A673 (cell line): ENCODE data around the gene ITPR1. TPM values are rescaled to one million over a fixed set of nuclear protein-coding genes. Genes with fewer than 3 reads are reported as not detected.

ENCODE experiments used
- Bru-seq: library from RNA; stranded (reverse); fragments of 400-500 nt; gene quantifications from one replicate; lab custom pipeline; 2021; lab: Mats Ljungman, UMichigan
- BruChase-seq, 2 experiments: library from RNA; stranded (reverse); fragments of 400-500 nt; gene quantifications; one replicate each; lab custom pipeline; 2021; lab: Mats Ljungman, UMichigan
- BruUV-seq: library from RNA; stranded (reverse); fragments of 400-500 nt; replicated peaks from 2 replicates; lab custom pipeline; 2021; lab: Mats Ljungman, UMichigan
- CTCF ChIA-PET: fragments of 300-600 bp; sonication (Branson Sonifier 250); formaldehyde crosslinking; loops from one replicate; lab custom pipeline; 2022; ENCODE audit warnings: antibody characterized with exemption; lab: Charles Lee
- POLR2A ChIA-PET: fragments of 300-600 bp; sonication (Branson Sonifier 250); formaldehyde crosslinking; loops from one replicate; lab custom pipeline; 2022; ENCODE audit warnings: antibody characterized with exemption; ENCODE audit not compliant: low non-redundant PET; lab: Charles Lee
- DNase-seq: peaks from one replicate; pipeline ENCODE4 v3.0.0-alpha.2; 2015; ENCODE audit warnings: low spot score
- H3K27ac ChIP-seq: fragments of 200-600 bp; sonication (generic); 2 replicates; pipeline ENCODE4 v1.5.1; 2016; ENCODE audit warnings: mixed run types, low read depth, mild to moderate bottlenecking, mixed read lengths, antibody characterized with exemption, low read length; ENCODE audit not compliant: poor library complexity, severe bottlenecking
- H3K27me3 ChIP-seq: fragments of 200-600 bp; sonication (generic); replicated peaks from 2 replicates; pipeline ENCODE4 v1.6.1; 2017; ENCODE audit warnings: mixed run types, low read depth, mild to moderate bottlenecking, mixed read lengths, antibody characterized with exemption, low read length; ENCODE audit not compliant: insufficient read depth, poor library complexity
- H3K36me3 ChIP-seq: fragments of 200-600 bp; sonication (generic); 2 replicates; pipeline ENCODE4 v1.6.1; 2016; ENCODE audit warnings: mixed run types, mild to moderate bottlenecking, mixed read lengths, antibody characterized with exemption, low read length; ENCODE audit not compliant: insufficient read depth, poor library complexity, severe bottlenecking
- H3K4me1 ChIP-seq: fragments of 200-600 bp; sonication (generic); 2 replicates; pipeline ENCODE4 v1.6.1; 2017; ENCODE audit warnings: mixed run types, mild to moderate bottlenecking, mixed read lengths, antibody characterized with exemption, low read length; ENCODE audit not compliant: insufficient read depth, poor library complexity, severe bottlenecking
- H3K4me3 ChIP-seq: fragments of 200-600 bp; sonication (generic); 2 replicates; pipeline ENCODE4 v1.5.1; 2016; ENCODE audit warnings: low read depth, mixed run types, mild to moderate bottlenecking, mixed read lengths, low read length; ENCODE audit not compliant: poor library complexity, severe bottlenecking
- H3K9me3 ChIP-seq: fragments of 200-600 bp; sonication (generic); 2 replicates; pipeline ENCODE4 v1.6.1; 2016; ENCODE audit warnings: mixed run types, low read depth, mild to moderate bottlenecking, mixed read lengths, antibody characterized with exemption, low read length; ENCODE audit not compliant: poor library complexity, severe bottlenecking
- CTCF ChIP-seq: fragments of 300-800, 200-600 bp; sonication (generic); conservative IDR thresholded peaks from 2 replicates; pipeline ENCODE4 v1.5.1; 2017; ENCODE audit warnings: low read depth, mild to moderate bottlenecking, antibody characterized with exemption, low read length, moderate library complexity, mixed read lengths
- EZH2 ChIP-seq: fragments of 200-600 bp; sonication (generic); IDR thresholded peaks from 2 replicates; pipeline ENCODE4 v1.6.1; 2017; ENCODE audit warnings: borderline replicate concordance, low read depth, mild to moderate bottlenecking, mixed read lengths, antibody characterized with exemption, low read length; ENCODE audit not compliant: poor library complexity, severe bottlenecking
- intact Hi-C: fragments of 100-400 bp; cut with micrococcal nuclease; formaldehyde crosslinking; loops from one replicate; pipeline ENCODE4 v1.10.0; 2022; ENCODE audit not compliant: unreplicated experiment
- long read RNA-seq: library from polyadenylated mRNA; stranded (forward); transcript quantifications from one replicate; pipeline ENCODE4 v2.0.0, GENCODE V29; 2022
- total RNA-seq: library from RNA; stranded (reverse); gene quantifications from 2 replicates; pipeline ENCODE4 v1.2.3, GENCODE V29; 2021

ITPR1 gene
- total RNA-seq (8.0 and 8.6 TPM in 2 replicates), Bru-seq, nascent RNA (percentile 46 among the genes with signal in this experiment), BruChase-seq, experiment 1, labeled RNA remaining after a 2-hour chase (percentile 39 among the genes with signal in this experiment), BruChase-seq, experiment 2, labeled RNA remaining after a 6-hour chase (percentile 39 among the genes with signal in this experiment)
- long read RNA-seq, partial matches to known transcripts, result 0 of 3 reads
- long read RNA-seq, other reads (novel, unspliced or antisense), result 0 of 3 reads

GRCh38 chr3:4493014-4493940, at the start of gene ITPR1:
TSS of gene ITPR1 (plus strand) at chr3:4493348. CDS start at chr3:4516492, 23,144 bp downstream.
- Histone ChIP-seq H3K27me3 (peaks cover 31% of the 10 kb centered on the region), H3K36me3 (no peaks in the 10 kb centered on the region), H3K4me3 (peak within 1 kb of the TSS; percentile 66), H3K27ac (peak within 1 kb of the TSS; percentile 53), H3K4me1 (peaks cover 3% of the 10 kb centered on the region), H3K9me3 (no peaks in the 10 kb centered on the region)
- POLR2A ChIA-PET, result interaction anchor here (0.5 to 0.7 kb wide), 6 partner anchors 20 to 139 kb away, joined by 3 to 6 read pairs (median 4); no protein-coding TSS in a partner anchor
- no peak for TF ChIP-seq CTCF
- TF ChIP-seq EZH2, result no peak
- intact Hi-C loops, result loop anchor here (5.0 kb wide), 1 partner anchor 141 kb away; no protein-coding TSS in a partner anchor
- BruUV-seq, result no TSS peak
- DNase-seq, result peak; percentile 99
- CTCF ChIA-PET, result interaction anchor here (1.2 kb wide), 1 partner anchor 143 kb away, joined by 13 read pairs; no protein-coding TSS in a partner anchor

- no peak for TF ChIP-seq EZH2
- TF ChIP-seq CTCF, result no peak
- no peaks in the 10 kb centered on the region for H3K36me3 ChIP-seq
- no peak overlapping the region for H3K27ac ChIP-seq
- BruUV-seq, result no TSS peak
- no peak overlapping the region for H3K4me3 ChIP-seq
- no peak for DNase-seq
- intact Hi-C loops, result no loop called here
- H3K4me1 ChIP-seq, result no peaks in the 10 kb centered on the region
- no peaks in the 10 kb centered on the region for H3K27me3 ChIP-seq
- ChIA-PET POLR2A (no interaction called here), CTCF (no interaction called here)
- no peaks in the 10 kb centered on the region for H3K9me3 ChIP-seq
These were observed 45.7 kb upstream of the ITPR1 start for GRCh38 chr3:4447295-4447999.

GRCh38 chr3:4448187-4448586, 45.0 kb upstream of the ITPR1 start:
- no peaks in the 10 kb centered on the region for H3K27me3 ChIP-seq
- H3K9me3 ChIP-seq, result no peaks in the 10 kb centered on the region
- no peaks in the 10 kb centered on the region for H3K36me3 ChIP-seq
- no peak overlapping the region for H3K27ac ChIP-seq
- TF ChIP-seq CTCF (no peak), EZH2 (no peak)
- CTCF ChIA-PET, result no interaction called here
- intact Hi-C loops, result no loop called here
- H3K4me3 ChIP-seq, result no peak overlapping the region
- DNase-seq, result no peak
- no TSS peak for BruUV-seq
- POLR2A ChIA-PET, result interaction anchor here (0.5 kb wide), 1 partner anchor 188 kb away, joined by 5 read pairs; no protein-coding TSS in a partner anchor
- H3K4me1 ChIP-seq, result no peaks in the 10 kb centered on the region
